AG04450 (cell line): ENCODE results near the gene CPXM2. TPM values are rescaled to one million over a fixed set of nuclear protein-coding genes. Genes with fewer than 3 reads are reported as not detected.

ENCODE experiments used
- CTCF ChIA-PET: fragments of 300-600, 350-600 bp; formaldehyde crosslinking; extraction: SDS; loops from one replicate; lab custom pipeline; 2022; ENCODE audit warnings: antibody characterized with exemption, inconsistent platforms; lab: Charles Lee
- POLR2A ChIA-PET: fragments of 350-600 bp; formaldehyde crosslinking; extraction: SDS; loops from one replicate; lab custom pipeline; 2021; ENCODE audit warnings: antibody characterized with exemption, inconsistent platforms; lab: Yijun Ruan, JAX
- DNase-seq: peaks from one replicate; pipeline ENCODE4 v3.0.0-alpha.2; 2011; ENCODE audit warnings: low read depth, low spot score
- H3K27ac ChIP-seq: one replicate; pipeline ENCODE4 v1.5.1; 2012; ENCODE audit warnings: low read depth, low read length, control low read depth
- H3K27me3 ChIP-seq: one replicate; pipeline ENCODE4 v1.6.0; 2012; ENCODE audit warnings: low read length; ENCODE audit not compliant: control insufficient read depth, insufficient read depth
- H3K4me3 ChIP-seq: 2 replicates; pipeline ENCODE4 v1.5.1; 2011; ENCODE audit warnings: mild to moderate bottlenecking, low read depth, low read length, control low read depth
- H3K9me3 ChIP-seq: 2 replicates; pipeline ENCODE4 v1.5.1; 2012; ENCODE audit warnings: low read length; ENCODE audit not compliant: control insufficient read depth, insufficient read depth
- CTCF ChIP-seq: IDR thresholded peaks from 2 replicates; pipeline ENCODE4 v1.5.1; 2011; ENCODE audit warnings: low read depth, low read length, control low read depth, inconsistent platforms
- polyA plus RNA-seq: library from polyadenylated mRNA; depleted of rRNA; stranded (reverse); fragments of >200 nt; gene quantifications from 2 replicates; pipeline ENCODE4 v1.2.3, GENCODE V29; 2011

CPXM2 gene
- polyA plus RNA-seq, 1 experiment = not detected

GRCh38 chr10:123879606-123880257 lies 11.9 kb downstream of the CPXM2 start:
- Histone ChIP-seq H3K9me3 (peaks cover 47% of the 10 kb centered on the region), H3K4me3 (no peak overlapping the region), H3K27ac (no peak overlapping the region), H3K27me3 (no peaks in the 10 kb centered on the region)
- CTCF ChIA-PET = interaction anchor here (0.6 kb wide), 1 partner anchor 22 kb away, joined by 3 read pairs; no protein-coding TSS in a partner anchor
- POLR2A ChIA-PET = no interaction called here
- DNase-seq = no peak
- TF ChIP-seq CTCF = no peak

- no peak overlapping the region for H3K4me3 ChIP-seq
- peaks cover 44% of the 10 kb centered on the region for H3K9me3 ChIP-seq
- ChIA-PET CTCF (no interaction called here), POLR2A (no interaction called here)
- TF ChIP-seq CTCF = no peak
- DNase-seq = no peak
- H3K27ac ChIP-seq = no peak overlapping the region
- H3K27me3 ChIP-seq = no peaks in the 10 kb centered on the region
Measured at GRCh38 chr10:123878666-123879303, 12.8 kb downstream of the CPXM2 start.

- ChIA-PET CTCF (no interaction called here), POLR2A (no interaction called here)
- Histone ChIP-seq H3K4me3 (no peak overlapping the region), H3K27ac (no peak overlapping the region), H3K27me3 (no peaks in the 10 kb centered on the region), H3K9me3 (peaks cover 36% of the 10 kb centered on the region)
- TF ChIP-seq CTCF = no peak
- no peak for DNase-seq
Measured at GRCh38 chr10:123870260-123870659, 21.3 kb downstream of the CPXM2 start.

DNA sequence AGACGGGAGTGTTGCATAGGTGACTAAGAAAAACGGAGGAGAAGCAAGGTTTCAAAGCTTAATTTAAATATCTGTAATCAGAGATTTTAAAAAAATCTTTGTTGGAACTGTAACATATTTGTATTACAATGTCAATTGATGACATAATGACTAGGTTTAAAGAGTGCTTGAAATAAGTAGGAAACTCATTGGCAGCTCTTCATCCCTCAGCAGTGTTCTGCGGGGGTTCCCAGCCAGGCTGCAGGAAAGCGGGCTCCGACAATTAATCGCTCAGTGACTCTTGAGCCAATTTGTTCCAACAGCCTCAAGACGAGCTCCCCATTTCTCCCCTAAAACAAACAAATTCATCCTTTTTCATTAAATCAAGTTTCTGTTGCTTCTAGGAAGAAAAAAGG lies 22.6 kb downstream of the CPXM2 start:
- Histone ChIP-seq H3K4me3 (no peak overlapping the region), H3K9me3 (peaks cover 42% of the 10 kb centered on the region), H3K27ac (no peak overlapping the region), H3K27me3 (no peaks in the 10 kb centered on the region)
- POLR2A ChIA-PET = no interaction called here
- CTCF ChIA-PET = no interaction called here
- TF ChIP-seq CTCF = no peak
- no peak for DNase-seq
